K562 (cell line): ENCODE data around the gene HDAC6. TPM values are rescaled to one million over a fixed set of nuclear protein-coding genes. Genes with fewer than 3 reads are reported as not detected.

Experiments
- CBFB ChIP-seq: sonication (generic); formaldehyde crosslinking; IDR thresholded peaks from 2 replicates; pipeline ENCODE4 v1.4.0; 2020; ENCODE audit warnings: mild to moderate bottlenecking, missing genetic modification reagents
- ELF1 ChIP-seq: fragments of 200-800 bp; sonication (Bioruptor generic); IDR thresholded peaks from 2 replicates; pipeline ENCODE4 v1.6.1; 2016; ENCODE audit warnings: missing genetic modification characterization, missing compliant biosample characterization
- ETV5 ChIP-seq: sonication (generic); formaldehyde crosslinking; IDR thresholded peaks from 2 replicates; pipeline ENCODE4 v1.4.0; 2020; ENCODE audit warnings: low read depth, mild to moderate bottlenecking, missing genetic modification reagents
- KLF6 ChIP-seq: fragments of 250-450 bp; sonication (Bioruptor Pico); IDR thresholded peaks from 2 replicates; pipeline ENCODE4 v1.4.0; 2020; ENCODE audit warnings: mild to moderate bottlenecking, moderate library complexity, borderline replicate concordance
- SMARCA5 ChIP-seq: fragments of 450-650 bp; IDR thresholded peaks from 2 replicates; pipeline ENCODE4 v1.6.1; 2016
- THRAP3 ChIP-seq: fragments of 450-650 bp; IDR thresholded peaks from 2 replicates; pipeline ENCODE4 v1.6.1; 2016; ENCODE audit warnings: mild to moderate bottlenecking, inconsistent platforms, borderline replicate concordance
- ZBTB17 ChIP-seq: fragments of 450-650 bp; formaldehyde crosslinking; IDR thresholded peaks from 2 replicates; pipeline ENCODE4 v1.4.0; 2020; ENCODE audit warnings: mild to moderate bottlenecking
- ZNF224 ChIP-seq: sonication (generic); formaldehyde crosslinking; IDR thresholded peaks from 2 replicates; pipeline ENCODE4 v1.8.0; 2022; ENCODE audit warnings: mild to moderate bottlenecking, missing genetic modification reagents
- ZNF583 ChIP-seq: fragments of 250-450 bp; sonication (Bioruptor Pico); IDR thresholded peaks from 2 replicates; pipeline ENCODE4 v1.4.0; 2020
- polyA plus RNA-seq, 8 experiments: library from polyadenylated mRNA; depleted of rRNA in 4 of 8; stranded (reverse) in 5 of 8; unstranded in 3 of 8; fragments of >200 nt; fragmentation: Nextera tagmentation in 2 of 8; fragmentation: Illumina TruSeq in 1 of 8; extraction: Ambion mirVana in 2 of 8; extraction: Trizol in 1 of 8; gene quantifications; 2 replicates each; pipeline versions ENCODE4 v1.2.1 to v1.2.3, GENCODE V29; 2011 to 2014; ENCODE audit warnings: inconsistent platforms in 1 of 8, missing spikeins in 1 of 8
- total RNA-seq, 7 experiments: library from RNA; depleted of rRNA in 6 of 7; stranded (reverse); fragments of >200 nt in 6 of 7; fragmentation: Illumina TruSeq in 2 of 7; extraction: Trizol in 2 of 7; gene quantifications; 2 replicates each; pipeline versions ENCODE4 v1.2.1 to v1.2.3, GENCODE V29; 2011 to 2021; ENCODE audit warnings: low replicate concordance in 1 of 7
- TF ChIP-seq, protein P1 (sequence below): fragments of 450-650 bp; IDR thresholded peaks from 2 replicates; pipeline ENCODE4 v1.6.1; 2016; ENCODE audit warnings: mild to moderate bottlenecking, moderate library complexity

Gene HDAC6
- total and polyA plus RNA-seq, 9 of the 15 experiments (the other 6 are each of a cell fraction or from before 2014, with no cell fraction given): 29.9 to 101 (median 71.2) TPM

DNA sequence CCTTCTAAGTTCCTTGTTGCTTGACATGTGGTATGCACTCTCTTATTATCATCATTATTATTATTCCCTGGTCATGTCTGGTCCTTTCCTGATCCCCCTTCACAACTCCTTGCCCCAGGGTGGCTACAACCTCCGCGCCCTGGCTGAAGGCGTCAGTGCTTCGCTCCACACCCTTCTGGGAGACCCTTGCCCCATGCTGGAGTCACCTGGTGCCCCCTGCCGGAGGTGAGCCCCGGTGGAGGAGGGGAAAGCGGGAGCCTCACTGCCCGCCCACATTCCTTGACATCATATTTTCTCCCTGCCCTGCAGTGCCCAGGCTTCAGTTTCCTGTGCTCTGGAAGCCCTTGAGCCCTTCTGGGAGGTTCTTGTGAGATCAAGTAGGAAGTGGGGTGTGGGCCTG, 13.4 kb downstream of the HDAC6 start (continued):
- TF ChIP-seq SMARCA5: no peak
- no peak for TF ChIP-seq ZNF583
- no peak for TF ChIP-seq ZNF224
- no peak for TF ChIP-seq ELF1 (tag)
- TF ChIP-seq ZBTB17 (CRISPR knock-in tag): no peak
- no peak for TF ChIP-seq CBFB (CRISPR knock-in tag)
- TF ChIP-seq, protein P1, sequence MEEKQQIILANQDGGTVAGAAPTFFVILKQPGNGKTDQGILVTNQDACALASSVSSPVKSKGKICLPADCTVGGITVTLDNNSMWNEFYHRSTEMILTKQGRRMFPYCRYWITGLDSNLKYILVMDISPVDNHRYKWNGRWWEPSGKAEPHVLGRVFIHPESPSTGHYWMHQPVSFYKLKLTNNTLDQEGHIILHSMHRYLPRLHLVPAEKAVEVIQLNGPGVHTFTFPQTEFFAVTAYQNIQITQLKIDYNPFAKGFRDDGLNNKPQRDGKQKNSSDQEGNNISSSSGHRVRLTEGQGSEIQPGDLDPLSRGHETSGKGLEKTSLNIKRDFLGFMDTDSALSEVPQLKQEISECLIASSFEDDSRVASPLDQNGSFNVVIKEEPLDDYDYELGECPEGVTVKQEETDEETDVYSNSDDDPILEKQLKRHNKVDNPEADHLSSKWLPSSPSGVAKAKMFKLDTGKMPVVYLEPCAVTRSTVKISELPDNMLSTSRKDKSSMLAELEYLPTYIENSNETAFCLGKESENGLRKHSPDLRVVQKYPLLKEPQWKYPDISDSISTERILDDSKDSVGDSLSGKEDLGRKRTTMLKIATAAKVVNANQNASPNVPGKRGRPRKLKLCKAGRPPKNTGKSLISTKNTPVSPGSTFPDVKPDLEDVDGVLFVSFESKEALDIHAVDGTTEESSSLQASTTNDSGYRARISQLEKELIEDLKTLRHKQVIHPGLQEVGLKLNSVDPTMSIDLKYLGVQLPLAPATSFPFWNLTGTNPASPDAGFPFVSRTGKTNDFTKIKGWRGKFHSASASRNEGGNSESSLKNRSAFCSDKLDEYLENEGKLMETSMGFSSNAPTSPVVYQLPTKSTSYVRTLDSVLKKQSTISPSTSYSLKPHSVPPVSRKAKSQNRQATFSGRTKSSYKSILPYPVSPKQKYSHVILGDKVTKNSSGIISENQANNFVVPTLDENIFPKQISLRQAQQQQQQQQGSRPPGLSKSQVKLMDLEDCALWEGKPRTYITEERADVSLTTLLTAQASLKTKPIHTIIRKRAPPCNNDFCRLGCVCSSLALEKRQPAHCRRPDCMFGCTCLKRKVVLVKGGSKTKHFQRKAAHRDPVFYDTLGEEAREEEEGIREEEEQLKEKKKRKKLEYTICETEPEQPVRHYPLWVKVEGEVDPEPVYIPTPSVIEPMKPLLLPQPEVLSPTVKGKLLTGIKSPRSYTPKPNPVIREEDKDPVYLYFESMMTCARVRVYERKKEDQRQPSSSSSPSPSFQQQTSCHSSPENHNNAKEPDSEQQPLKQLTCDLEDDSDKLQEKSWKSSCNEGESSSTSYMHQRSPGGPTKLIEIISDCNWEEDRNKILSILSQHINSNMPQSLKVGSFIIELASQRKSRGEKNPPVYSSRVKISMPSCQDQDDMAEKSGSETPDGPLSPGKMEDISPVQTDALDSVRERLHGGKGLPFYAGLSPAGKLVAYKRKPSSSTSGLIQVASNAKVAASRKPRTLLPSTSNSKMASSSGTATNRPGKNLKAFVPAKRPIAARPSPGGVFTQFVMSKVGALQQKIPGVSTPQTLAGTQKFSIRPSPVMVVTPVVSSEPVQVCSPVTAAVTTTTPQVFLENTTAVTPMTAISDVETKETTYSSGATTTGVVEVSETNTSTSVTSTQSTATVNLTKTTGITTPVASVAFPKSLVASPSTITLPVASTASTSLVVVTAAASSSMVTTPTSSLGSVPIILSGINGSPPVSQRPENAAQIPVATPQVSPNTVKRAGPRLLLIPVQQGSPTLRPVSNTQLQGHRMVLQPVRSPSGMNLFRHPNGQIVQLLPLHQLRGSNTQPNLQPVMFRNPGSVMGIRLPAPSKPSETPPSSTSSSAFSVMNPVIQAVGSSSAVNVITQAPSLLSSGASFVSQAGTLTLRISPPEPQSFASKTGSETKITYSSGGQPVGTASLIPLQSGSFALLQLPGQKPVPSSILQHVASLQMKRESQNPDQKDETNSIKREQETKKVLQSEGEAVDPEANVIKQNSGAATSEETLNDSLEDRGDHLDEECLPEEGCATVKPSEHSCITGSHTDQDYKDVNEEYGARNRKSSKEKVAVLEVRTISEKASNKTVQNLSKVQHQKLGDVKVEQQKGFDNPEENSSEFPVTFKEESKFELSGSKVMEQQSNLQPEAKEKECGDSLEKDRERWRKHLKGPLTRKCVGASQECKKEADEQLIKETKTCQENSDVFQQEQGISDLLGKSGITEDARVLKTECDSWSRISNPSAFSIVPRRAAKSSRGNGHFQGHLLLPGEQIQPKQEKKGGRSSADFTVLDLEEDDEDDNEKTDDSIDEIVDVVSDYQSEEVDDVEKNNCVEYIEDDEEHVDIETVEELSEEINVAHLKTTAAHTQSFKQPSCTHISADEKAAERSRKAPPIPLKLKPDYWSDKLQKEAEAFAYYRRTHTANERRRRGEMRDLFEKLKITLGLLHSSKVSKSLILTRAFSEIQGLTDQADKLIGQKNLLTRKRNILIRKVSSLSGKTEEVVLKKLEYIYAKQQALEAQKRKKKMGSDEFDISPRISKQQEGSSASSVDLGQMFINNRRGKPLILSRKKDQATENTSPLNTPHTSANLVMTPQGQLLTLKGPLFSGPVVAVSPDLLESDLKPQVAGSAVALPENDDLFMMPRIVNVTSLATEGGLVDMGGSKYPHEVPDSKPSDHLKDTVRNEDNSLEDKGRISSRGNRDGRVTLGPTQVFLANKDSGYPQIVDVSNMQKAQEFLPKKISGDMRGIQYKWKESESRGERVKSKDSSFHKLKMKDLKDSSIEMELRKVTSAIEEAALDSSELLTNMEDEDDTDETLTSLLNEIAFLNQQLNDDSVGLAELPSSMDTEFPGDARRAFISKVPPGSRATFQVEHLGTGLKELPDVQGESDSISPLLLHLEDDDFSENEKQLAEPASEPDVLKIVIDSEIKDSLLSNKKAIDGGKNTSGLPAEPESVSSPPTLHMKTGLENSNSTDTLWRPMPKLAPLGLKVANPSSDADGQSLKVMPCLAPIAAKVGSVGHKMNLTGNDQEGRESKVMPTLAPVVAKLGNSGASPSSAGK: no peak
- TF ChIP-seq KLF6 (CRISPR knock-in tag): no peak
- TF ChIP-seq ETV5 (CRISPR knock-in tag): no peak
- no peak for TF ChIP-seq THRAP3
